PC-3 (cell line): ENCODE results near the gene KIAA1549.

Experiments used
- EZH2 ChIP-seq: fragments of 300-600 bp; sonication (generic); IDR thresholded peaks from one replicate; pipeline ENCODE4 v1.6.1; 2017; ENCODE audit warnings: antibody characterized with exemption, mild to moderate bottlenecking, low read length; ENCODE audit not compliant: unreplicated experiment
- TF ChIP-seq, protein P1 (sequence below): fragments of 300-600 bp; sonication (generic); conservative IDR thresholded peaks from 2 replicates; pipeline ENCODE4 v1.5.1; 2017; ENCODE audit warnings: antibody characterized with exemption, low read depth, mild to moderate bottlenecking, low read length

DNA sequence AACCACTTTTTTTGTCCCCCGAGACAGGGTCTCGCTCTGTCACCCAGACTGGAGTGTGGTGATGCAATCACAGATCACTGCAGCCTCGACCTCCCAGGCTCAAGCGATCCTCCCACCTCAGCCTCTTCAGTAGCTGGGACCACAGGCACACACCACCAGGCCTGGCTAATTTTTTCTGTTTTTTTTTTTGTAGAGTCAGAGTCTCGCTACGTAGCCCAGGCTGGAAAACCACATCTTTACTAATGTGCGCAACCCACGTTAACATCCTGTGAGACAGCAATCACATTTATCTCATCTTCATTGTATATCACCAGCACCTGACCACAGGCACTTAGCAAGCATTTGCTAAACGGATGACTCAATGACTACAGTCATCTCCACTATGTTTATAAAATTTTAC is 105.4 kb downstream of the KIAA1549 start:
- TF ChIP-seq, protein P1, sequence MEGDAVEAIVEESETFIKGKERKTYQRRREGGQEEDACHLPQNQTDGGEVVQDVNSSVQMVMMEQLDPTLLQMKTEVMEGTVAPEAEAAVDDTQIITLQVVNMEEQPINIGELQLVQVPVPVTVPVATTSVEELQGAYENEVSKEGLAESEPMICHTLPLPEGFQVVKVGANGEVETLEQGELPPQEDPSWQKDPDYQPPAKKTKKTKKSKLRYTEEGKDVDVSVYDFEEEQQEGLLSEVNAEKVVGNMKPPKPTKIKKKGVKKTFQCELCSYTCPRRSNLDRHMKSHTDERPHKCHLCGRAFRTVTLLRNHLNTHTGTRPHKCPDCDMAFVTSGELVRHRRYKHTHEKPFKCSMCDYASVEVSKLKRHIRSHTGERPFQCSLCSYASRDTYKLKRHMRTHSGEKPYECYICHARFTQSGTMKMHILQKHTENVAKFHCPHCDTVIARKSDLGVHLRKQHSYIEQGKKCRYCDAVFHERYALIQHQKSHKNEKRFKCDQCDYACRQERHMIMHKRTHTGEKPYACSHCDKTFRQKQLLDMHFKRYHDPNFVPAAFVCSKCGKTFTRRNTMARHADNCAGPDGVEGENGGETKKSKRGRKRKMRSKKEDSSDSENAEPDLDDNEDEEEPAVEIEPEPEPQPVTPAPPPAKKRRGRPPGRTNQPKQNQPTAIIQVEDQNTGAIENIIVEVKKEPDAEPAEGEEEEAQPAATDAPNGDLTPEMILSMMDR = no peak
- TF ChIP-seq EZH2 = no peak
